Tongue (tissue), 2 donors: Measurements from ENCODE around the gene HMCN2. TPM values are rescaled to one million over a fixed set of nuclear protein-coding genes. Genes with fewer than 3 reads are reported as not detected.

Experiments used
- DNase-seq: peaks from one replicate; pipeline ENCODE4 v3.0.0-alpha.2; 2015
- total RNA-seq: library from RNA; depleted of rRNA; stranded (reverse); fragments of >200 nt; gene quantifications from one replicate; pipeline ENCODE4 v1.2.3, GENCODE V29; 2014

The HMCN2 gene
- total RNA-seq: 30.9 TPM

- peak; percentile 42 for DNase-seq
Observed at GRCh38 chr9:130265431-130266235, at the start of gene HMCN2. TSS of gene HMCN2 (plus strand) at chr9:130265760. CDS start at chr9:130265879, 119 bp downstream.

- DNase-seq: no peak
Observed at GRCh38 chr9:130217838-130218237, 47.7 kb upstream of the HMCN2 start.

GRCh38 chr9:130219661-130220096 lies 45.9 kb upstream of the HMCN2 start:
- no peak for DNase-seq

- peak; percentile 88 for DNase-seq
Observed at GRCh38 chr9:130220352-130220751, 45.2 kb upstream of the HMCN2 start.

- no peak for DNase-seq
Observed at GRCh38 chr9:130222833-130223232, 42.7 kb upstream of the HMCN2 start.

- no peak for DNase-seq
Observed at GRCh38 chr9:130225071-130225470, 40.5 kb upstream of the HMCN2 start.

- no peak for DNase-seq
Observed at GRCh38 chr9:130225586-130225985, 40.0 kb upstream of the HMCN2 start.

GRCh38 chr9:130226112-130226511 lies 39.4 kb upstream of the HMCN2 start:
- DNase-seq: no peak

GRCh38 chr9:130227833-130228232 lies 37.7 kb upstream of the HMCN2 start:
- no peak for DNase-seq

GRCh38 chr9:130229759-130230158 lies 35.8 kb upstream of the HMCN2 start:
- DNase-seq: no peak

GRCh38 chr9:130230631-130231030 lies 34.9 kb upstream of the HMCN2 start:
- DNase-seq: no peak

- no peak for DNase-seq
Observed at GRCh38 chr9:130232899-130233586, 32.5 kb upstream of the HMCN2 start.

- no peak for DNase-seq
Observed at GRCh38 chr9:130233587-130233945, 32.0 kb upstream of the HMCN2 start.

- DNase-seq: no peak
Observed at GRCh38 chr9:130234340-130235260, 31.0 kb upstream of the HMCN2 start.

- DNase-seq: peak; percentile 85
Observed at GRCh38 chr9:130235558-130236435, 29.8 kb upstream of the HMCN2 start.

- DNase-seq: no peak
Observed at GRCh38 chr9:130236436-130236985, 29.0 kb upstream of the HMCN2 start.

- DNase-seq: peak; percentile 43
Observed at GRCh38 chr9:130237076-130237475, 28.5 kb upstream of the HMCN2 start.

- no peak for DNase-seq
Observed at GRCh38 chr9:130237763-130238524, 27.6 kb upstream of the HMCN2 start.

GRCh38 chr9:130239363-130239695 lies 26.2 kb upstream of the HMCN2 start:
- DNase-seq: no peak

- DNase-seq: no peak
Observed at GRCh38 chr9:130239741-130240241, 25.8 kb upstream of the HMCN2 start.
